ENCODE data around the gene CYTH2. TPM values are rescaled to one million over a fixed set of nuclear protein-coding genes. Genes with fewer than 3 reads are reported as not detected.

CYTH2 gene
- total and polyA plus RNA-seq, 12 donors, result 26.3 to 93.5 (median 52.8) TPM

DNA sequence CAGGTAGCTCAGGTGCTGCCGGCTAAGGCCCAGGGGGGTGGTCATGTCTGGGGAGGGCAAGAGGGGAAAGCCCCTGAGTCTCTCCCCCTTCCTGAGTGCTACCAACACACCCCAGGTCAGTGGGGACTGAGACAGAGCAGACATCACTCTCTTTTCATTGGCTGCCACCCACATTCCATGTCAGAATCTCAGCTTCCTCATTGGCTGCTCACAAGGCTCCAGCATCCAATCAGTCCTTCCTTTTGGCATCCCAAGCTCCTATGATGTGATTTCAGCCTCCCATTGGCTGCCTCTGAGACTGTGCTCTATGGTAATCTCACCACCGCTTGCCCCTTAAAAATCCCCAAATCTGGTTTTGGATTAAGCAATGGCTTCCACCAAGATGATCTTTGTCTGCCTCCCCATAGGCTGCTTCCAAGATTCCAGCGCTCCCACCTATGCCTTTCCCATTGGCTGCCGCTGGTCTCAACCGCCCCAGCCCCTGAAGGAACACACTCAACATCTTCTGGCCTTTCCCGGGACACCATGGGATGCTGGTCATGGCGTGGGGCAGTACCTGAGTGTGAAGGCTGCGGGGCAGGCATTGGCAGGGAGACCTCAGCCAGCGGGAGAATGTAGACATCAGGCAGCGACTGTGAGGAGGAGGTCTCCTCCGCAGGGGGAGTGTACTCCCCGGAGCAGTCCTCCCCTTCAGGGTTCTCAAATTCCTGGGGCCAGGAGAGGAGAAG, 40.5 kb downstream of the CYTH2 start:
- Histone ChIP-seq H3K4me1 (replicated peaks in 1 of 2) (peaks cover 0 to 8% of the 10 kb centered on the region in 2 donors), H3K27ac (no peak overlapping the region), H3K4me3 (no peak overlapping the region), H3K36me3 (replicated peaks in 1 of 2) (no peaks in the 10 kb centered on the region), H3K9me3 (replicated peaks in 1 of 3) (no peaks in the 10 kb centered on the region), H3K27me3 (peaks cover 22% of the 10 kb centered on the region)
- TF ChIP-seq POLR2A (IDR thresholded peaks at IDR 0.05), result no peak
- TF ChIP-seq, protein P1, sequence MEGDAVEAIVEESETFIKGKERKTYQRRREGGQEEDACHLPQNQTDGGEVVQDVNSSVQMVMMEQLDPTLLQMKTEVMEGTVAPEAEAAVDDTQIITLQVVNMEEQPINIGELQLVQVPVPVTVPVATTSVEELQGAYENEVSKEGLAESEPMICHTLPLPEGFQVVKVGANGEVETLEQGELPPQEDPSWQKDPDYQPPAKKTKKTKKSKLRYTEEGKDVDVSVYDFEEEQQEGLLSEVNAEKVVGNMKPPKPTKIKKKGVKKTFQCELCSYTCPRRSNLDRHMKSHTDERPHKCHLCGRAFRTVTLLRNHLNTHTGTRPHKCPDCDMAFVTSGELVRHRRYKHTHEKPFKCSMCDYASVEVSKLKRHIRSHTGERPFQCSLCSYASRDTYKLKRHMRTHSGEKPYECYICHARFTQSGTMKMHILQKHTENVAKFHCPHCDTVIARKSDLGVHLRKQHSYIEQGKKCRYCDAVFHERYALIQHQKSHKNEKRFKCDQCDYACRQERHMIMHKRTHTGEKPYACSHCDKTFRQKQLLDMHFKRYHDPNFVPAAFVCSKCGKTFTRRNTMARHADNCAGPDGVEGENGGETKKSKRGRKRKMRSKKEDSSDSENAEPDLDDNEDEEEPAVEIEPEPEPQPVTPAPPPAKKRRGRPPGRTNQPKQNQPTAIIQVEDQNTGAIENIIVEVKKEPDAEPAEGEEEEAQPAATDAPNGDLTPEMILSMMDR (IDR thresholded peaks at IDR 0.05), result no peak
- 74 to 80% (median 78%) methylated on average over 9 to 12 of the region's 12 CpGs for WGBS, 4 donors
- intact Hi-C loops (cut with DNase I), result loop anchor here (5.0 kb wide), 2 partner anchors 73 to 78 kb away; no protein-coding TSS in a partner anchor
- DNase-seq, result no peak

DNA sequence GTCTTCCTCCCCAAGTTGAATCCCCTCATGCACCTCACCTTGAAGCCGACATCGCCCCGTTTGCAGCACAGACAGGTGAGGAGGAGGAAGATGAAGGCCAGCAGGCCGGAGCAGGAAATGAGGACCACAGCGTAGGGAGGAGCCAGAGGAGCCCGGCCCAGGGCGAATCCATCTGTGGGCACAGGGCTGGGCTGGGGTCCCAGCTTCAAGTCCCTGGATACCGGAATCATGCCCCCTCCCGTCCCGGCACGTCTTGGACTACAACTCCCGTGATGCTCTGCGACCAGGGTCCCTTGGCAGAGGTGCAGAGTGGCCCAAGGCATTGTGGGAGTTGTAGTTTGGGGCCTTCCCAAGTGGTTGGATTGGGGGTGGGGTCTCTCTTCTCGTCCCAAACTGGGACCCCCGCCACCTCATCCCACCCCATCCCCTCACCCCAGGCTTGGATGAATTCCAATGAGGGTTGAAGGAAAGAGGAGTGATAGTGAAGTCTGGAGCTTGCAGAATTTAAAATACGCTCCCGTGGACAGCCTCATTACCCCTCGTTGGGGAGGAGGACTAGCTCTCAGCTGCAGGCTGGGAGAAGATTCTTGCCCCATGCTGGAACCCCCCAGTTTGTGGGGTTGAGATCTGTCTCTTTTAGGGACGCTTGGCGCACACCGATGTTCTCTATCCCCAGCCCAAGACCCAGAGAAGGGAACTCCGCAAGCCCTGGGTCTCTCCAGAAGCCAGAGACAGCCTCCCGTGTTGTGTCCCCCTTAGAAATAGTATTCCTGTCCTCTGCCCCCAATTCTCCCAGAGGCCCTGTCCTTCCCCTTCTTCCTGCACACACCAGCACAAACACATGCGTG, 41.5 kb downstream of the CYTH2 start:
- intact Hi-C loops (cut with DNase I), result no loop called here
- Histone ChIP-seq H3K27me3 (peaks cover 22% of the 10 kb centered on the region), H3K4me1 (replicated peaks in 1 of 2) (peaks cover 0 to 8% of the 10 kb centered on the region in 2 donors), H3K9me3 (replicated peaks in 1 of 3) (no peaks in the 10 kb centered on the region), H3K27ac (peak overlapping the region in 1 of 5 donors; percentile 38), H3K36me3 (replicated peaks in 1 of 2) (no peaks in the 10 kb centered on the region), H3K4me3 (no peak overlapping the region)
- 7 to 24% (median 10%) methylated on average over 11 to 24 of the region's 24 CpGs for WGBS, 4 donors
- DNase-seq, result peak; percentile 47 to 85 (median 73)
- TF ChIP-seq POLR2A (IDR thresholded peaks at IDR 0.05), result no peak
- TF ChIP-seq, protein P1 (IDR thresholded peaks at IDR 0.05), result no peak

- DNase-seq, result peak in 1 of 7 donors; percentile 7
- Histone ChIP-seq H3K4me3 (no peak overlapping the region), H3K9me3 (replicated peaks in 1 of 3) (no peaks in the 10 kb centered on the region), H3K4me1 (replicated peaks in 1 of 2) (peaks cover 0 to 8% of the 10 kb centered on the region in 2 donors), H3K36me3 (replicated peaks in 1 of 2) (no peaks in the 10 kb centered on the region), H3K27ac (peak overlapping the region in 1 of 5 donors; percentile 38), H3K27me3 (peaks cover 22% of the 10 kb centered on the region)
- TF ChIP-seq POLR2A (IDR thresholded peaks at IDR 0.05), result no peak
- TF ChIP-seq, protein P1 (IDR thresholded peaks at IDR 0.05), result no peak
- WGBS, 4 donors, result 2 to 4% methylated on average over 26 to 30 of the region's 32 CpGs; no CpG with 5 or more reads in 2 of the 4 donors
- intact Hi-C loops (cut with DNase I), result no loop called here
Measured at GRCh38 chr19:48511321-48511731, 42.2 kb downstream of the CYTH2 start.
